Keratinocyte (primary cell): ENCODE measurements around the gene YAE1. TPM values are rescaled to one million over a fixed set of nuclear protein-coding genes. Genes with fewer than 3 reads are reported as not detected.

ENCODE experiments used
- DNase-seq: peaks from one replicate; pipeline ENCODE4 v3.0.0-alpha.2; 2011; ENCODE audit warnings: low read depth, missing footprints, low spot score
- FAIRE-seq: peaks from 2 replicates; lab custom pipeline; 2011; peaks lifted over from hg19 to GRCh38; lab: Jason Lieb, UNC
- H2AFZ ChIP-seq: 2 replicates; pipeline ENCODE4 v1.6.0; 2012; ENCODE audit warnings: low read length, control low read depth, inconsistent platforms; ENCODE audit not compliant: control insufficient read depth
- H3K27ac ChIP-seq: 2 replicates; pipeline ENCODE4 v1.5.1; 2011; ENCODE audit warnings: low read length; ENCODE audit not compliant: control insufficient read depth, insufficient read depth
- H3K27me3 ChIP-seq: 3 replicates; pipeline ENCODE4 v1.6.0; 2011; ENCODE audit warnings: low read length; ENCODE audit not compliant: control insufficient read depth, insufficient read depth; ENCODE audit errors: extremely low read depth
- H3K36me3 ChIP-seq, 2 experiments: 2 replicates in 1 of 2; 3 replicates in 1 of 2; pipeline ENCODE4 v1.5.1; 2011; ENCODE audit warnings: low read length in 2 of 2, mild to moderate bottlenecking in 1 of 2; ENCODE audit not compliant: control insufficient read depth in 2 of 2, insufficient read depth in 2 of 2; ENCODE audit errors: extremely low read depth in 1 of 2
- H3K4me1 ChIP-seq: 3 replicates; pipeline ENCODE4 v1.5.1; 2011; ENCODE audit warnings: low read length; ENCODE audit not compliant: control insufficient read depth, insufficient read depth; ENCODE audit errors: extremely low read depth
- H3K4me2 ChIP-seq: 3 replicates; pipeline ENCODE4 v1.6.0; 2011; ENCODE audit warnings: low read depth, low read length; ENCODE audit not compliant: control insufficient read depth, insufficient read depth; ENCODE audit errors: extremely low read depth
- H3K4me3 ChIP-seq, 3 experiments: fragments of 200-600 bp in 1 of 3; sonication (generic) in 1 of 3; 2 replicates in 2 of 3; 3 replicates in 1 of 3; pipeline ENCODE4 v1.5.1; 2011 to 2016; ENCODE audit warnings: low read length in 3 of 3, mild to moderate bottlenecking in 3 of 3, control low read depth in 2 of 3, inconsistent platforms in 1 of 3, low read depth in 1 of 3, mixed read lengths in 1 of 3, mixed run types in 1 of 3, moderate library complexity in 1 of 3; ENCODE audit not compliant: control insufficient read depth in 2 of 3, insufficient read depth in 2 of 3; ENCODE audit errors: extremely low read depth in 1 of 3
- H3K79me2 ChIP-seq: 2 replicates; pipeline ENCODE4 v1.6.0; 2012; ENCODE audit warnings: low read length; ENCODE audit not compliant: control insufficient read depth, insufficient read depth
- H3K9ac ChIP-seq: 3 replicates; pipeline ENCODE4 v1.6.0; 2011; ENCODE audit warnings: low read length; ENCODE audit not compliant: control insufficient read depth, insufficient read depth; ENCODE audit errors: extremely low read depth
- H3K9me1 ChIP-seq: 3 replicates; pipeline ENCODE4 v1.6.0; 2011; ENCODE audit warnings: low read length; ENCODE audit not compliant: control insufficient read depth, insufficient read depth; ENCODE audit errors: extremely low read depth
- H3K9me3 ChIP-seq: 2 replicates; pipeline ENCODE4 v1.5.1; 2012; ENCODE audit warnings: low read depth, low read length; ENCODE audit not compliant: control insufficient read depth
- H4K20me1 ChIP-seq: 3 replicates; pipeline ENCODE4 v1.6.0; 2011; ENCODE audit warnings: low read length; ENCODE audit not compliant: control insufficient read depth, insufficient read depth; ENCODE audit errors: extremely low read depth
- EZH2 ChIP-seq: IDR thresholded peaks from one replicate; pipeline ENCODE4 v1.6.1; 2012; ENCODE audit warnings: inconsistent platforms, mild to moderate bottlenecking, low read length, moderate library complexity
- dilution Hi-C: fragments of 300-500 bp; cut with MboI; formaldehyde crosslinking; loops from one replicate; pipeline ENCODE4 v1.7.0; 2020; ENCODE audit warnings: low sequenced_read_pairs; ENCODE audit not compliant: extremely low pct_ligation_motif_present
- polyA plus RNA-seq, 5 experiments: library from polyadenylated mRNA; depleted of rRNA in 3 of 5; stranded (reverse) in 3 of 5; stranded (forward) in 1 of 5; unstranded in 1 of 5; fragments of >200 nt; gene quantifications; 1 replicate in 1 of 5; 2 replicates in 3 of 5; 3 replicates in 1 of 5; pipeline versions ENCODE4 v1.2.1 to v1.2.3, GENCODE V29; 2011 to 2012; ENCODE audit warnings: missing spikeins in 2 of 5, low read depth in 1 of 5, low replicate concordance in 1 of 5
- TF ChIP-seq, protein P1 (sequence below), 3 experiments: IDR thresholded peaks in 1 of 3; conservative IDR thresholded peaks in 1 of 3; optimal IDR thresholded peaks in 1 of 3; 2 replicates in 2 of 3; 3 replicates in 1 of 3; pipeline versions ENCODE3 to v1.5.1; 2011; ENCODE audit warnings: low read length in 3 of 3, mild to moderate bottlenecking in 3 of 3, moderate library complexity in 2 of 3, control low read depth in 1 of 3, inconsistent platforms in 1 of 3; ENCODE audit not compliant: insufficient read depth in 2 of 3; ENCODE audit errors: extremely low read depth in 1 of 3

YAE1 gene
- polyA plus RNA-seq, 1 donor (not counting 4 experiments of a cell fraction or from before 2014, with no cell fraction given): 43.7 TPM

DNA sequence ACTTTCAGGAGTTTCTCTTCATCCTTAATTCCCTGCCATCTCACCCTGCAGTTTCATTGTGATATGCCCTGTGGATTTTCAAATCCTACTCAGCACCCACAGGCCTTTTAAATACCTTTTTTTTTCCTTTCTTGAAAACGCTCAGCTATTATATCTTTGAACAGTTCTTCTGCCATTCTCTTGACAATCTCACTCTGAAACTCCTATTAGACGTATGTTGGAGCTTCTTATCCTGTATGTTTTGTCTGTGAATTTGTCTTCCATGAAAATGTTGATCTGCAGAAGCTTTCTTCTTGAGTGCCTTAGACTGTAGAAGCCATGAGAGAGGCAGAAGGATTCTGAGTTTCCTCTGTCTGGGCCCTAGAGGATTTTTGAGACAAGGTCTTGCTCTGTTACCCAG is 18.9 kb upstream of the YAE1 start:
- DNase-seq: no peak
- Histone ChIP-seq H3K9me1 (no peaks in the 10 kb centered on the region), H2AFZ (no peak overlapping the region), H4K20me1 (no peaks in the 10 kb centered on the region), H3K4me2 (no peak overlapping the region), H3K9me3 (peaks cover 5% of the 10 kb centered on the region), H3K4me3 (no peak overlapping the region), H3K79me2 (no peaks in the 10 kb centered on the region), H3K4me1 (no peaks in the 10 kb centered on the region), H3K9ac (no peak overlapping the region), H3K36me3 (no peaks in the 10 kb centered on the region), H3K27ac (no peak overlapping the region), H3K27me3 (no peaks in the 10 kb centered on the region)
- TF ChIP-seq, protein P1, sequence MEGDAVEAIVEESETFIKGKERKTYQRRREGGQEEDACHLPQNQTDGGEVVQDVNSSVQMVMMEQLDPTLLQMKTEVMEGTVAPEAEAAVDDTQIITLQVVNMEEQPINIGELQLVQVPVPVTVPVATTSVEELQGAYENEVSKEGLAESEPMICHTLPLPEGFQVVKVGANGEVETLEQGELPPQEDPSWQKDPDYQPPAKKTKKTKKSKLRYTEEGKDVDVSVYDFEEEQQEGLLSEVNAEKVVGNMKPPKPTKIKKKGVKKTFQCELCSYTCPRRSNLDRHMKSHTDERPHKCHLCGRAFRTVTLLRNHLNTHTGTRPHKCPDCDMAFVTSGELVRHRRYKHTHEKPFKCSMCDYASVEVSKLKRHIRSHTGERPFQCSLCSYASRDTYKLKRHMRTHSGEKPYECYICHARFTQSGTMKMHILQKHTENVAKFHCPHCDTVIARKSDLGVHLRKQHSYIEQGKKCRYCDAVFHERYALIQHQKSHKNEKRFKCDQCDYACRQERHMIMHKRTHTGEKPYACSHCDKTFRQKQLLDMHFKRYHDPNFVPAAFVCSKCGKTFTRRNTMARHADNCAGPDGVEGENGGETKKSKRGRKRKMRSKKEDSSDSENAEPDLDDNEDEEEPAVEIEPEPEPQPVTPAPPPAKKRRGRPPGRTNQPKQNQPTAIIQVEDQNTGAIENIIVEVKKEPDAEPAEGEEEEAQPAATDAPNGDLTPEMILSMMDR (optimal IDR thresholded peaks at IDR 0.05 in 1 of 3, IDR thresholded peaks at IDR 0.05 in 1 of 3, conservative IDR thresholded peaks at IDR 0.05 in 1 of 3; ENCODE audit: extremely low read depth in 1 of 3, insufficient read depth in 2 of 3, low read length in 3 of 3): no peak
- TF ChIP-seq EZH2: no peak
- dilution Hi-C loops: no loop called here
- FAIRE-seq: no peak

DNA sequence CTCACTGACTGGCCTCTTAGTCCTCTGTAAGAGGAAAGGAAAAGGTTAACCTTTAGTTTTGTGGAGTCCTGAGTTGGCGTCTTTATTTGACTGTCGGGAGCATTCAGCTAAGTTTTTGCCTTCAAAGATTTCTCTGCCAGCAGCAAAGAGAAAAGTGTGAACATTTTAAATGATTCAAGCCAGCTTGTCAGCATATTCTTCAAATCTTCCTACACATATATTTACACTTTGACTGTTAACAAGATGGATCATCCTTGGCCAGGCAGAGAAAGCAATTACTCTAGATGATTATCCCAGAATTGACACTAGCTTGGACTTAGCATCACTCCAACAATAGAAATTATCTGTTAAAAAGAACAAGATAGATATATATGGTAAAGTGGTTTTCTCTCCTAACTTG is 15.8 kb upstream of the YAE1 start:
- dilution Hi-C loops: no loop called here
- no peaks in the 10 kb centered on the region for H3K36me3 ChIP-seq

More for the DNA sequence above, 15.8 kb upstream of the YAE1 start:
- TF ChIP-seq EZH2: no peak
- TF ChIP-seq, protein P1 (optimal IDR thresholded peaks at IDR 0.05 in 1 of 3, IDR thresholded peaks at IDR 0.05 in 1 of 3, conservative IDR thresholded peaks at IDR 0.05 in 1 of 3; ENCODE audit: extremely low read depth in 1 of 3, insufficient read depth in 2 of 3, low read length in 3 of 3): no peak
- Histone ChIP-seq H3K4me2 (no peak overlapping the region), H3K9ac (no peak overlapping the region), H2AFZ (no peak overlapping the region), H3K4me1 (no peaks in the 10 kb centered on the region), H3K27ac (no peak overlapping the region), H3K4me3 (no peak overlapping the region), H3K9me1 (no peaks in the 10 kb centered on the region), H3K9me3 (peaks cover 5% of the 10 kb centered on the region), H3K79me2 (no peaks in the 10 kb centered on the region), H3K27me3 (no peaks in the 10 kb centered on the region), H4K20me1 (no peaks in the 10 kb centered on the region)
- DNase-seq: no peak
- FAIRE-seq: no peak
